ENCODE measurements around the gene TPM1.

GRCh38 chr15:63022181-63022580, 20.4 kb upstream of the TPM1 start:
- TF ChIP-seq CTCF (IDR thresholded peaks at IDR 0.05) = no peak
- no peak for TF ChIP-seq POLR2A (IDR thresholded peaks at IDR 0.05)
